Measurements from ENCODE around the gene IER5L. TPM values are rescaled to one million over a fixed set of nuclear protein-coding genes. Genes with fewer than 3 reads are reported as not detected.

The IER5L gene
- total and polyA plus RNA-seq, 7 donors, result 2.3 to 17.4 (median 6.7) TPM

- intact Hi-C loops (cut with DNase I), result no loop called here
- peaks cover 0 to 78% (median 65%) of the 10 kb centered on the region in 4 donors for H3K4me1 ChIP-seq
- TF ChIP-seq POLR2AphosphoS5 (IDR thresholded peaks at IDR 0.05), result peak in 2 of 4 donors; percentile 32 to 52
- no peak for TF ChIP-seq CTCF (IDR thresholded peaks at IDR 0.05)
- TF ChIP-seq EP300 (IDR thresholded peaks at IDR 0.05), result no peak
- TF ChIP-seq POLR2A (IDR thresholded peaks at IDR 0.05), result no peak
- WGBS, 2 donors, result 70 to 75% methylated on average over 8 of the region's 8 CpGs
- no peaks in the 10 kb centered on the region for H3K27me3 ChIP-seq
- DNase-seq, result peak; percentile 83
- H3K9me3 ChIP-seq, result no peaks in the 10 kb centered on the region
- H3K4me3 ChIP-seq, result no peak overlapping the region
- peaks cover 0 to 36% (median 23%) of the 10 kb centered on the region in 4 donors for H3K36me3 ChIP-seq
- peak overlapping the region; percentile 97 to 100 (median 99) for H3K27ac ChIP-seq
Observed at GRCh38 chr9:129146441-129146941, 31.6 kb downstream of the IER5L start.

- no peak overlapping the region for H3K4me3 ChIP-seq
- WGBS, 2 donors, result 73 to 80% methylated on average over 7 of the region's 7 CpGs
- DNase-seq, result peak; percentile 88
- intact Hi-C loops (cut with DNase I), result no loop called here
- H3K36me3 ChIP-seq, result peaks cover 0 to 30% (median 19%) of the 10 kb centered on the region in 4 donors
- H3K4me1 ChIP-seq, result peaks cover 0 to 84% (median 71%) of the 10 kb centered on the region in 4 donors
- peak overlapping the region; percentile 97 to 100 (median 99) for H3K27ac ChIP-seq
- TF ChIP-seq CTCF (IDR thresholded peaks at IDR 0.05), result no peak
- TF ChIP-seq POLR2AphosphoS5 (IDR thresholded peaks at IDR 0.05), result peak in 2 of 4 donors; percentile 22 to 31
- no peaks in the 10 kb centered on the region for H3K9me3 ChIP-seq
- H3K27me3 ChIP-seq, result no peaks in the 10 kb centered on the region
Observed at GRCh38 chr9:129145841-129146292, 32.2 kb downstream of the IER5L start.

GRCh38 chr9:129145316-129145715, 32.7 kb downstream of the IER5L start:
- H3K36me3 ChIP-seq, result peaks cover 0 to 25% (median 18%) of the 10 kb centered on the region in 4 donors
- H3K27ac ChIP-seq, result peak overlapping the region; percentile 97 to 100 (median 99)
- no peak for DNase-seq
- H3K27me3 ChIP-seq, result no peaks in the 10 kb centered on the region
- no peaks in the 10 kb centered on the region for H3K9me3 ChIP-seq
- WGBS, 2 donors, result 81 to 84% methylated on average over 2 of the region's 2 CpGs
- H3K4me3 ChIP-seq, result no peak overlapping the region
- H3K4me1 ChIP-seq, result peaks cover 0 to 89% (median 77%) of the 10 kb centered on the region in 4 donors
- intact Hi-C loops (cut with DNase I), result no loop called here
- no peak for TF ChIP-seq CTCF (IDR thresholded peaks at IDR 0.05)
- TF ChIP-seq EP300 (IDR thresholded peaks at IDR 0.05), result no peak
- TF ChIP-seq POLR2A (IDR thresholded peaks at IDR 0.05), result no peak
- TF ChIP-seq POLR2AphosphoS5 (IDR thresholded peaks at IDR 0.05), result no peak

- Histone ChIP-seq H3K4me1 (peaks cover 0 to 96% (median 92%) of the 10 kb centered on the region in 4 donors), H3K9me3 (no peaks in the 10 kb centered on the region), H3K36me3 (peaks cover 0 to 13% (median 5%) of the 10 kb centered on the region in 4 donors), H3K27ac (peak overlapping the region; percentile 97 to 100 (median 99)), H3K27me3 (no peaks in the 10 kb centered on the region), H3K4me3 (peak overlapping the region in 3 of 4 donors; percentile 3 to 11 (median 3))
- peak; percentile 97 for DNase-seq
- TF ChIP-seq CTCF (IDR thresholded peaks at IDR 0.05) (peak in 3 of 4 experiments; percentile 62 to 81 (median 66)), EP300 (IDR thresholded peaks at IDR 0.05) (no peak), POLR2A (IDR thresholded peaks at IDR 0.05) (no peak), POLR2AphosphoS5 (IDR thresholded peaks at IDR 0.05) (peak; percentile 40 to 74 (median 62))
- WGBS, 2 donors, result 57 to 69% methylated on average over 14 of the region's 14 CpGs
- intact Hi-C loops (cut with DNase I), result loop anchor here (2.0 kb wide), 1 partner anchor 346 kb away; no protein-coding TSS in a partner anchor
Observed at GRCh38 chr9:129143031-129143927, 34.8 kb downstream of the IER5L start.

All from sigmoid colon (tissue), 7 donors.